Measurements from ENCODE around the gene CNTN2. TPM values are rescaled to one million over a fixed set of nuclear protein-coding genes. Genes with fewer than 3 reads are reported as not detected.

CNTN2 gene
- 0.30 TPM in 1 of 2 replicates, not detected in the other for total RNA-seq (2014; rRNA removed; shearing (Covaris generic); ENCODE audit: low replicate concordance)

- DNase-seq (ENCODE audit: low read depth), result no peak
- in situ Hi-C loops (cut with HindIII; ENCODE audit: low pct_unique_long_range_greater_than_20kb, low sequenced_read_pairs), result no loop called here
Observed at GRCh38 chr1:205042911-205043806, at the start of gene CNTN2. CNTN2 (plus strand) TSS chr1:205043212; CDS start chr1:205053186, 9,974 bp downstream.

GRCh38 chr1:204994086-204994862 lies 48.7 kb upstream of the CNTN2 start:
- in situ Hi-C loops (cut with HindIII; ENCODE audit: low pct_unique_long_range_greater_than_20kb, low sequenced_read_pairs), result no loop called here
- no peak for DNase-seq (ENCODE audit: low read depth)

- in situ Hi-C loops (cut with HindIII; ENCODE audit: low pct_unique_long_range_greater_than_20kb, low sequenced_read_pairs), result no loop called here
- peak; percentile 10 for DNase-seq (ENCODE audit: low read depth)
Observed at GRCh38 chr1:204996981-204997380, 46.0 kb upstream of the CNTN2 start.

- in situ Hi-C loops (cut with HindIII; ENCODE audit: low pct_unique_long_range_greater_than_20kb, low sequenced_read_pairs), result no loop called here
- no peak for DNase-seq (ENCODE audit: low read depth)
Observed at GRCh38 chr1:204997591-204998355, 45.2 kb upstream of the CNTN2 start.

- DNase-seq (ENCODE audit: low read depth), result no peak
- in situ Hi-C loops (cut with HindIII; ENCODE audit: low pct_unique_long_range_greater_than_20kb, low sequenced_read_pairs), result no loop called here
Observed at GRCh38 chr1:205001162-205001561, 41.9 kb upstream of the CNTN2 start.

- in situ Hi-C loops (cut with HindIII; ENCODE audit: low pct_unique_long_range_greater_than_20kb, low sequenced_read_pairs), result no loop called here
- no peak for DNase-seq (ENCODE audit: low read depth)
Observed at GRCh38 chr1:205002705-205003104, 40.3 kb upstream of the CNTN2 start.

- DNase-seq (ENCODE audit: low read depth), result no peak
- in situ Hi-C loops (cut with HindIII; ENCODE audit: low pct_unique_long_range_greater_than_20kb, low sequenced_read_pairs), result no loop called here
Observed at GRCh38 chr1:205003358-205004131, 39.5 kb upstream of the CNTN2 start.

GRCh38 chr1:205004351-205004750 lies 38.7 kb upstream of the CNTN2 start:
- DNase-seq (ENCODE audit: low read depth), result no peak
- in situ Hi-C loops (cut with HindIII; ENCODE audit: low pct_unique_long_range_greater_than_20kb, low sequenced_read_pairs), result no loop called here

- no peak for DNase-seq (ENCODE audit: low read depth)
- in situ Hi-C loops (cut with HindIII; ENCODE audit: low pct_unique_long_range_greater_than_20kb, low sequenced_read_pairs), result no loop called here
Observed at GRCh38 chr1:205008896-205009295, 34.1 kb upstream of the CNTN2 start.

- no peak for DNase-seq (ENCODE audit: low read depth)
- in situ Hi-C loops (cut with HindIII; ENCODE audit: low pct_unique_long_range_greater_than_20kb, low sequenced_read_pairs), result no loop called here
Observed at GRCh38 chr1:205009670-205010069, 33.3 kb upstream of the CNTN2 start.

GRCh38 chr1:205012391-205013140 lies 30.4 kb upstream of the CNTN2 start:
- no peak for DNase-seq (ENCODE audit: low read depth)
- in situ Hi-C loops (cut with HindIII; ENCODE audit: low pct_unique_long_range_greater_than_20kb, low sequenced_read_pairs), result no loop called here

- DNase-seq (ENCODE audit: low read depth), result no peak
- in situ Hi-C loops (cut with HindIII; ENCODE audit: low pct_unique_long_range_greater_than_20kb, low sequenced_read_pairs), result no loop called here
Observed at GRCh38 chr1:205013683-205014367, 29.2 kb upstream of the CNTN2 start.

GRCh38 chr1:205014783-205015182 lies 28.2 kb upstream of the CNTN2 start:
- DNase-seq (ENCODE audit: low read depth), result no peak
- in situ Hi-C loops (cut with HindIII; ENCODE audit: low pct_unique_long_range_greater_than_20kb, low sequenced_read_pairs), result no loop called here

- no peak for DNase-seq (ENCODE audit: low read depth)
- in situ Hi-C loops (cut with HindIII; ENCODE audit: low pct_unique_long_range_greater_than_20kb, low sequenced_read_pairs), result no loop called here
Observed at GRCh38 chr1:205015241-205015640, 27.8 kb upstream of the CNTN2 start.

GRCh38 chr1:205016075-205016474 lies 26.9 kb upstream of the CNTN2 start:
- in situ Hi-C loops (cut with HindIII; ENCODE audit: low pct_unique_long_range_greater_than_20kb, low sequenced_read_pairs), result no loop called here
- DNase-seq (ENCODE audit: low read depth), result no peak

- in situ Hi-C loops (cut with HindIII; ENCODE audit: low pct_unique_long_range_greater_than_20kb, low sequenced_read_pairs), result no loop called here
- DNase-seq (ENCODE audit: low read depth), result no peak
Observed at GRCh38 chr1:205016584-205016983, 26.4 kb upstream of the CNTN2 start.

- no peak for DNase-seq (ENCODE audit: low read depth)
- in situ Hi-C loops (cut with HindIII; ENCODE audit: low pct_unique_long_range_greater_than_20kb, low sequenced_read_pairs), result no loop called here
Observed at GRCh38 chr1:205017001-205017400, 26.0 kb upstream of the CNTN2 start.
